ENCODE measurements around the gene CSDE1.

GRCh38 chr1:114750780-114751179 is 7.0 kb downstream of the CSDE1 start:
- TF ChIP-seq POLR2A (IDR thresholded peaks at IDR 0.05; ENCODE audit: low read length) = no peak
- no peak for TF ChIP-seq GATA1 (IDR thresholded peaks at IDR 0.05; ENCODE audit: low read depth, low read length)

All from erythroblast (primary cell).